ENCODE measurements around the gene PKLR.

- TF ChIP-seq POLR2AphosphoS5 (IDR thresholded peaks at IDR 0.05; ENCODE audit: low read depth, low read length) (peak; percentile 78), TAF1 (IDR thresholded peaks at IDR 0.05; ENCODE audit: borderline replicate concordance, insufficient read depth, low read length) (no peak), SIN3A (IDR thresholded peaks at IDR 0.05; ENCODE audit: borderline replicate concordance, insufficient read depth, low read length) (no peak), REST (IDR thresholded peaks at IDR 0.05; ENCODE audit: insufficient read depth in 1 of 2, low read depth in 2 of 2, low read length in 2 of 2) (no peak)
These were observed 19.7 kb upstream of the PKLR start, which contains the start of gene RUSC1 for GRCh38 chr1:155320661-155321617.

All from PFSK-1 (cell line).